Panc1 (cell line): Measurements from ENCODE around the gene DEK. TPM values are rescaled to one million over a fixed set of nuclear protein-coding genes. Genes with fewer than 3 reads are reported as not detected.

Experiments
- ATAC-seq: fragments of 200-7000 bp; cut with Tn5 transposase; 2 replicates; pipeline ENCODE4 v1.9.1; 2020; ENCODE audit warnings: mild to moderate bottlenecking, moderate library complexity
- BruUV-seq: library from RNA; stranded (reverse); fragments of 400-500 nt; replicated peaks from 2 replicates; lab custom pipeline; 2021; lab: Mats Ljungman, UMichigan
- CTCF ChIA-PET: fragments of 300-600 bp; sonication (Branson Sonifier 250); formaldehyde crosslinking; loops from one replicate; lab custom pipeline; 2022; ENCODE audit warnings: antibody characterized with exemption; lab: Charles Lee
- POLR2A ChIA-PET: fragments of 300-600 bp; sonication (Branson Sonifier 250); formaldehyde crosslinking; loops from one replicate; lab custom pipeline; 2022; ENCODE audit warnings: antibody characterized with exemption; lab: Charles Lee
- DNase-seq: peaks from one replicate; pipeline ENCODE4 v3.0.0-alpha.2; 2010; ENCODE audit warnings: low read depth, low spot score
- H3K27ac ChIP-seq: 2 replicates; pipeline ENCODE4 v1.5.1; 2011; ENCODE audit warnings: mild to moderate bottlenecking, low read length, inconsistent platforms
- H3K27me3 ChIP-seq: fragments of 200-500 bp; sonication (Bioruptor generic); 2 replicates; pipeline ENCODE4 v1.6.0; 2014; ENCODE audit warnings: low read length, inconsistent platforms; ENCODE audit not compliant: control insufficient read depth, insufficient read depth
- H3K36me3 ChIP-seq: fragments of 200-500 bp; sonication (Bioruptor generic); 2 replicates; pipeline ENCODE4 v1.5.1; 2014; ENCODE audit warnings: inconsistent platforms, mild to moderate bottlenecking, low read length, moderate library complexity; ENCODE audit not compliant: control insufficient read depth, insufficient read depth
- H3K4me1 ChIP-seq: 2 replicates; pipeline ENCODE4 v1.5.1; 2011; ENCODE audit warnings: inconsistent platforms, mild to moderate bottlenecking, low read length, moderate library complexity; ENCODE audit not compliant: control insufficient read depth, insufficient read depth
- H3K4me3 ChIP-seq, 2 experiments: 2 replicates each; pipeline ENCODE4 v1.5.1; 2011 to 2012; ENCODE audit warnings: low read depth in 2 of 2, low read length in 2 of 2, mild to moderate bottlenecking in 2 of 2, inconsistent platforms in 1 of 2, moderate library complexity in 1 of 2
- H3K9me3 ChIP-seq: fragments of 200-500 bp; sonication (Bioruptor generic); 2 replicates; pipeline ENCODE4 v1.5.1; 2014; ENCODE audit warnings: low read depth, mild to moderate bottlenecking, inconsistent platforms, low read length, moderate library complexity; ENCODE audit not compliant: control insufficient read depth, insufficient read depth
- POLR2AphosphoS5 ChIP-seq: IDR thresholded peaks from 2 replicates; pipeline ENCODE4 v1.6.1; 2012; ENCODE audit warnings: mild to moderate bottlenecking, low read depth, low read length, moderate library complexity
- SIN3A ChIP-seq: IDR thresholded peaks from 2 replicates; pipeline ENCODE4 v1.6.1; 2012; ENCODE audit warnings: low read depth, mild to moderate bottlenecking, low read length, moderate library complexity, borderline replicate concordance; ENCODE audit not compliant: insufficient read depth
- TCF7L2 ChIP-seq: IDR thresholded peaks from 2 replicates; pipeline ENCODE4 v1.6.1; 2011; ENCODE audit warnings: mild to moderate bottlenecking, low read depth, low read length, inconsistent platforms
- in situ Hi-C: cut with HindIII; loops from 2 replicates; pipeline ENCODE4 v1.10.0; 2016; ENCODE audit warnings: low sequenced_read_pairs, low pct_unique_long_range_greater_than_20kb
- intact Hi-C: fragments of 100-400 bp; cut with micrococcal nuclease; formaldehyde crosslinking; loops from one replicate; pipeline ENCODE4 v1.10.0; 2022; ENCODE audit not compliant: unreplicated experiment
- total RNA-seq: library from RNA; stranded (reverse); gene quantifications from one replicate; pipeline ENCODE4 v1.2.1, GENCODE V29; 2021; ENCODE audit not compliant: unreplicated experiment
- TF ChIP-seq, protein P1 (sequence below), 2 experiments: IDR thresholded peaks; 2 replicates each; pipeline ENCODE4 v1.6.1; 2011 to 2012; ENCODE audit warnings: low read depth in 2 of 2, control low read depth in 1 of 2, low read length in 1 of 2, mild to moderate bottlenecking in 1 of 2, moderate library complexity in 1 of 2; ENCODE audit not compliant: insufficient read depth in 1 of 2
- TF ChIP-seq, protein P2 (sequence below): fragments of 450-650 bp; IDR thresholded peaks from 2 replicates; pipeline ENCODE4 v1.5.1; 2017; ENCODE audit warnings: mild to moderate bottlenecking

DEK gene
- total RNA-seq, 1 experiment from 2014 or later, result 177 TPM

DNA sequence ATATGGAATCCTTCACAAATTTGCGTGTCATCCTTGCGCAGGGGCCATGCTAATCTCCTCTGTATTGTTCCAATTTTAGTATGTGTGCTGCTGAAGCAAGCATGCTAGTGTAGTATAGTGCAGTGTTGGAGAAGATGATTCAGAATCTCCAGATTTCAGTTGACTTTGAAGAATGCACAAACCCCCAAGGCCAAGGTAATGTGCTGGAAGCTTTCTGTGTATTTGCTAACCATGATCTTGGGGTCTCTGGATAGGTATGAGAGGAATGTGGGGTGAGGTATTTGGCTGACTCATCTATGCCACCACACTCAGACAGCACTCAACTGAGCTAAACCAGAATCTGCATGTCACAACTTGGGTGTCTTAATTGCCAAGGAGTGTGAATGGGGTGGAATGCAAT lies 42.6 kb upstream of the DEK start:
- H3K27me3 ChIP-seq, result no peaks in the 10 kb centered on the region
- intact Hi-C loops (no loop called here), in situ Hi-C loops (no loop called here)
- ChIA-PET CTCF (no interaction called here), POLR2A (no interaction called here)
- H3K4me3 ChIP-seq, result no peak overlapping the region
- DNase-seq (no peak), ATAC-seq (no peak)
- H3K9me3 ChIP-seq, result no peaks in the 10 kb centered on the region
- no peaks in the 10 kb centered on the region for H3K4me1 ChIP-seq
- H3K36me3 ChIP-seq, result no peaks in the 10 kb centered on the region
- no peak overlapping the region for H3K27ac ChIP-seq
- no TSS peak for BruUV-seq
- TF ChIP-seq POLR2AphosphoS5, result no peak
- TF ChIP-seq, protein P1, sequence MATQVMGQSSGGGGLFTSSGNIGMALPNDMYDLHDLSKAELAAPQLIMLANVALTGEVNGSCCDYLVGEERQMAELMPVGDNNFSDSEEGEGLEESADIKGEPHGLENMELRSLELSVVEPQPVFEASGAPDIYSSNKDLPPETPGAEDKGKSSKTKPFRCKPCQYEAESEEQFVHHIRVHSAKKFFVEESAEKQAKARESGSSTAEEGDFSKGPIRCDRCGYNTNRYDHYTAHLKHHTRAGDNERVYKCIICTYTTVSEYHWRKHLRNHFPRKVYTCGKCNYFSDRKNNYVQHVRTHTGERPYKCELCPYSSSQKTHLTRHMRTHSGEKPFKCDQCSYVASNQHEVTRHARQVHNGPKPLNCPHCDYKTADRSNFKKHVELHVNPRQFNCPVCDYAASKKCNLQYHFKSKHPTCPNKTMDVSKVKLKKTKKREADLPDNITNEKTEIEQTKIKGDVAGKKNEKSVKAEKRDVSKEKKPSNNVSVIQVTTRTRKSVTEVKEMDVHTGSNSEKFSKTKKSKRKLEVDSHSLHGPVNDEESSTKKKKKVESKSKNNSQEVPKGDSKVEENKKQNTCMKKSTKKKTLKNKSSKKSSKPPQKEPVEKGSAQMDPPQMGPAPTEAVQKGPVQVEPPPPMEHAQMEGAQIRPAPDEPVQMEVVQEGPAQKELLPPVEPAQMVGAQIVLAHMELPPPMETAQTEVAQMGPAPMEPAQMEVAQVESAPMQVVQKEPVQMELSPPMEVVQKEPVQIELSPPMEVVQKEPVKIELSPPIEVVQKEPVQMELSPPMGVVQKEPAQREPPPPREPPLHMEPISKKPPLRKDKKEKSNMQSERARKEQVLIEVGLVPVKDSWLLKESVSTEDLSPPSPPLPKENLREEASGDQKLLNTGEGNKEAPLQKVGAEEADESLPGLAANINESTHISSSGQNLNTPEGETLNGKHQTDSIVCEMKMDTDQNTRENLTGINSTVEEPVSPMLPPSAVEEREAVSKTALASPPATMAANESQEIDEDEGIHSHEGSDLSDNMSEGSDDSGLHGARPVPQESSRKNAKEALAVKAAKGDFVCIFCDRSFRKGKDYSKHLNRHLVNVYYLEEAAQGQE (IDR thresholded peaks at IDR 0.05; ENCODE audit: insufficient read depth in 1 of 2, low read depth in 2 of 2, low read length in 1 of 2), result no peak

DNA sequence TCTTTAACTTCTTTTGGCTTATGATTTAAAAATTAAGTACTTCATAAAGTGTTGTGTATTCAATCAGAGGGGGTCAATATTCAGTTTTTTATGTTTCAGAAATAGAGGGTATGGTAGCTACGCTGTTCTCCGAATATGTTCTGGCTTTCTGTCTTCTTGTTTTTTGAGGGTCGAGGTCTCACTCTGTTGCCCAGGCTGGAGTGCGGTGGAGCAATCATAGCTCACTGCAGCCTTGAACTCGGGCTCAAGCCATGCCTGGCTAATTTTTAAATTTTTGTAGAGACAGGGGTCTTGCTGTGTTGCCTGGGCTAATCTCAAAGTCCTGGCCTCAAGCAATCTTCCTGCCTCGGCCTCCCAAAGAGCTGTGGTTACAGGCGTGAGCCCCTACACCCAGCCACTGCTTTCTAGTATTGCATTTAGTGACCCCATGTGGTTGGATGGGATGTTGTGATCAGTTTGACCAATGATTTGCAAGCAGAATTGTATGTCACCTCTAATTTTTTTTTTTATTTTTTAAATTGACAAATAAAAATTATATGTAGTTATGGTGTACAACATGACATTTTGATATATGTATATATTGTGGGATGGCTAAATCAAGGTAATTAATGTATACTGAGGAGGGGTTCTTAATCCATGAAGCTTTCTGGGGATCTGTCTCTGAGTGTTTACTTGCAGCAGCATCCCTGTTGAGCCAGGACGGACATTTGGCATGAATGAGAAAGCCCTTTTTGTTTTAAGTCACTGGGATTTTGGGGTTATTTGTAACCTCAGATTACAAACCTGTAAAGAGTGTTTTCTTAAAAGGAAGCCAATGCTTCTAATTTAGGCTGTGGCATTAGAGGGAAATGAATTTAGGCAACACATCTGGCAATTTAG lies 38.5 kb upstream of the DEK start:
- H3K36me3 ChIP-seq, result no peaks in the 10 kb centered on the region
- intact Hi-C loops, result no loop called here
- H3K27me3 ChIP-seq, result no peaks in the 10 kb centered on the region
- H3K4me3 ChIP-seq, result no peak overlapping the region
- H3K9me3 ChIP-seq, result no peaks in the 10 kb centered on the region
- in situ Hi-C loops, result no loop called here
- H3K4me1 ChIP-seq, result no peaks in the 10 kb centered on the region
- DNase-seq, result no peak
- ChIA-PET CTCF (interaction anchor here (0.7 kb wide), 1 partner anchor 214 kb away, joined by 4 read pairs; no protein-coding TSS in a partner anchor), POLR2A (no interaction called here)
- no peak overlapping the region for H3K27ac ChIP-seq
- ATAC-seq, result no peak
- no TSS peak for BruUV-seq
- TF ChIP-seq, protein P1 (IDR thresholded peaks at IDR 0.05; ENCODE audit: insufficient read depth in 1 of 2, low read depth in 2 of 2, low read length in 1 of 2), result no peak
- no peak for TF ChIP-seq POLR2AphosphoS5
- TF ChIP-seq TCF7L2, result no peak
- TF ChIP-seq, protein P2, sequence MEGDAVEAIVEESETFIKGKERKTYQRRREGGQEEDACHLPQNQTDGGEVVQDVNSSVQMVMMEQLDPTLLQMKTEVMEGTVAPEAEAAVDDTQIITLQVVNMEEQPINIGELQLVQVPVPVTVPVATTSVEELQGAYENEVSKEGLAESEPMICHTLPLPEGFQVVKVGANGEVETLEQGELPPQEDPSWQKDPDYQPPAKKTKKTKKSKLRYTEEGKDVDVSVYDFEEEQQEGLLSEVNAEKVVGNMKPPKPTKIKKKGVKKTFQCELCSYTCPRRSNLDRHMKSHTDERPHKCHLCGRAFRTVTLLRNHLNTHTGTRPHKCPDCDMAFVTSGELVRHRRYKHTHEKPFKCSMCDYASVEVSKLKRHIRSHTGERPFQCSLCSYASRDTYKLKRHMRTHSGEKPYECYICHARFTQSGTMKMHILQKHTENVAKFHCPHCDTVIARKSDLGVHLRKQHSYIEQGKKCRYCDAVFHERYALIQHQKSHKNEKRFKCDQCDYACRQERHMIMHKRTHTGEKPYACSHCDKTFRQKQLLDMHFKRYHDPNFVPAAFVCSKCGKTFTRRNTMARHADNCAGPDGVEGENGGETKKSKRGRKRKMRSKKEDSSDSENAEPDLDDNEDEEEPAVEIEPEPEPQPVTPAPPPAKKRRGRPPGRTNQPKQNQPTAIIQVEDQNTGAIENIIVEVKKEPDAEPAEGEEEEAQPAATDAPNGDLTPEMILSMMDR, result no peak
- no peak for TF ChIP-seq SIN3A
